Muscle layer of duodenum (tissue), 2 donors: Measurements from ENCODE around the gene NIN.
A peak's percentile ranks its signal among the peaks of the same experiment; 100 is the strongest.

Source experiments
- H3K27ac ChIP-seq: one replicate; pipeline ENCODE4 v1.7.0; 2013; ENCODE audit warnings: mild to moderate bottlenecking, low read length
- H3K27me3 ChIP-seq: one replicate; pipeline ENCODE4 v1.7.0; 2013; ENCODE audit warnings: low read depth, mild to moderate bottlenecking, control low read depth, low read length
- H3K36me3 ChIP-seq, 2 donors: one replicate each; pipeline ENCODE4 v1.7.0; 2013; ENCODE audit warnings: low read length in 2 of 2, control low read depth in 1 of 2, mild to moderate bottlenecking in 1 of 2; ENCODE audit not compliant: insufficient read depth in 2 of 2, control insufficient read depth in 1 of 2
- H3K4me1 ChIP-seq, 2 donors: one replicate each; pipeline ENCODE4 v1.7.0; 2013; ENCODE audit warnings: low read length in 2 of 2, mild to moderate bottlenecking in 2 of 2, control low read depth in 1 of 2, moderate library complexity in 1 of 2; ENCODE audit not compliant: insufficient read depth in 2 of 2, control insufficient read depth in 1 of 2
- H3K4me3 ChIP-seq, 2 donors: one replicate each; pipeline ENCODE4 v1.7.0; 2013; ENCODE audit warnings: low read length in 2 of 2, low read depth in 1 of 2, mild to moderate bottlenecking in 1 of 2
- H3K9me3 ChIP-seq, 2 donors: one replicate each; pipeline ENCODE4 v1.7.0; 2013; ENCODE audit warnings: low read length in 2 of 2, control low read depth in 1 of 2, mild to moderate bottlenecking in 1 of 2; ENCODE audit not compliant: control insufficient read depth in 1 of 2
- donor health status: healthy.

Gene NIN

GRCh38 chr14:50859296-50859624 is 28.3 kb upstream of the NIN start:
- H3K4me1 ChIP-seq = peaks cover 0 to 7% of the 10 kb centered on the region in 2 donors
- no peak overlapping the region for H3K27ac ChIP-seq
- H3K9me3 ChIP-seq = no peaks in the 10 kb centered on the region
- H3K36me3 ChIP-seq = no peaks in the 10 kb centered on the region
- peak overlapping the region; percentile 78 to 79 for H3K4me3 ChIP-seq
- H3K27me3 ChIP-seq = no peaks in the 10 kb centered on the region

- Histone ChIP-seq H3K36me3 (no peaks in the 10 kb centered on the region), H3K4me3 (no peak overlapping the region), H3K4me1 (peaks cover 0 to 7% of the 10 kb centered on the region in 2 donors), H3K9me3 (no peaks in the 10 kb centered on the region), H3K27me3 (no peaks in the 10 kb centered on the region), H3K27ac (no peak overlapping the region)
Observed at GRCh38 chr14:50856660-50857059, 25.7 kb upstream of the NIN start.

- no peak overlapping the region for H3K4me3 ChIP-seq
- peaks cover 0 to 7% of the 10 kb centered on the region in 2 donors for H3K4me1 ChIP-seq
- H3K36me3 ChIP-seq = no peaks in the 10 kb centered on the region
- H3K27me3 ChIP-seq = no peaks in the 10 kb centered on the region
- H3K27ac ChIP-seq = no peak overlapping the region
- H3K9me3 ChIP-seq = no peaks in the 10 kb centered on the region
Observed at GRCh38 chr14:50855558-50855957, 24.6 kb upstream of the NIN start.

- H3K9me3 ChIP-seq = no peaks in the 10 kb centered on the region
- no peaks in the 10 kb centered on the region for H3K36me3 ChIP-seq
- no peaks in the 10 kb centered on the region for H3K27me3 ChIP-seq
- H3K4me3 ChIP-seq = no peak overlapping the region
- no peak overlapping the region for H3K27ac ChIP-seq
- peaks cover 0 to 5% of the 10 kb centered on the region in 2 donors for H3K4me1 ChIP-seq
Observed at GRCh38 chr14:50854521-50854920, 23.6 kb upstream of the NIN start.

GRCh38 chr14:50853891-50854290 is 22.9 kb upstream of the NIN start:
- Histone ChIP-seq H3K4me1 (no peaks in the 10 kb centered on the region), H3K27me3 (no peaks in the 10 kb centered on the region), H3K9me3 (no peaks in the 10 kb centered on the region), H3K36me3 (no peaks in the 10 kb centered on the region), H3K27ac (no peak overlapping the region), H3K4me3 (no peak overlapping the region)

GRCh38 chr14:50846226-50846880 is 15.4 kb upstream of the NIN start:
- H3K4me3 ChIP-seq = no peak overlapping the region
- no peak overlapping the region for H3K27ac ChIP-seq

GRCh38 chr14:50845166-50845565 is 14.2 kb upstream of the NIN start:
- Histone ChIP-seq H3K27ac (no peak overlapping the region), H3K27me3 (no peaks in the 10 kb centered on the region), H3K9me3 (no peaks in the 10 kb centered on the region), H3K4me1 (no peaks in the 10 kb centered on the region), H3K36me3 (no peaks in the 10 kb centered on the region), H3K4me3 (no peak overlapping the region)

More at GRCh38 chr14:50846226-50846880, 15.4 kb upstream of the NIN start:
- Histone ChIP-seq H3K9me3 (no peaks in the 10 kb centered on the region), H3K27me3 (no peaks in the 10 kb centered on the region), H3K4me1 (no peaks in the 10 kb centered on the region), H3K36me3 (no peaks in the 10 kb centered on the region)

- H3K9me3 ChIP-seq = no peaks in the 10 kb centered on the region
- H3K27ac ChIP-seq = no peak overlapping the region
- H3K4me3 ChIP-seq = no peak overlapping the region
- H3K27me3 ChIP-seq = no peaks in the 10 kb centered on the region
- no peaks in the 10 kb centered on the region for H3K36me3 ChIP-seq
- no peaks in the 10 kb centered on the region for H3K4me1 ChIP-seq
Observed at GRCh38 chr14:50844391-50844790, 13.4 kb upstream of the NIN start.

GRCh38 chr14:50839691-50840090 is 8.7 kb upstream of the NIN start:
- Histone ChIP-seq H3K27me3 (no peaks in the 10 kb centered on the region), H3K27ac (no peak overlapping the region), H3K4me3 (no peak overlapping the region), H3K36me3 (no peaks in the 10 kb centered on the region), H3K4me1 (no peaks in the 10 kb centered on the region), H3K9me3 (no peaks in the 10 kb centered on the region)

GRCh38 chr14:50839048-50839447 is 8.1 kb upstream of the NIN start:
- Histone ChIP-seq H3K4me1 (no peaks in the 10 kb centered on the region), H3K9me3 (no peaks in the 10 kb centered on the region), H3K36me3 (no peaks in the 10 kb centered on the region), H3K27ac (no peak overlapping the region), H3K4me3 (no peak overlapping the region), H3K27me3 (no peaks in the 10 kb centered on the region)

- H3K36me3 ChIP-seq = no peaks in the 10 kb centered on the region
- H3K27ac ChIP-seq = no peak overlapping the region
- H3K4me1 ChIP-seq = no peaks in the 10 kb centered on the region
- no peak overlapping the region for H3K4me3 ChIP-seq
- no peaks in the 10 kb centered on the region for H3K9me3 ChIP-seq
- no peaks in the 10 kb centered on the region for H3K27me3 ChIP-seq
Observed at GRCh38 chr14:50837850-50838470, 7.0 kb upstream of the NIN start.

GRCh38 chr14:50837271-50837670 is 6.3 kb upstream of the NIN start:
- H3K27ac ChIP-seq = no peak overlapping the region
- no peaks in the 10 kb centered on the region for H3K4me1 ChIP-seq
- H3K9me3 ChIP-seq = no peaks in the 10 kb centered on the region
- H3K36me3 ChIP-seq = no peaks in the 10 kb centered on the region
- no peak overlapping the region for H3K4me3 ChIP-seq
- H3K27me3 ChIP-seq = no peaks in the 10 kb centered on the region
